Muscle of leg (tissue), 11 donors: Measurements from ENCODE around the gene COQ9. TPM values are rescaled to one million over a fixed set of nuclear protein-coding genes. Genes with fewer than 3 reads are reported as not detected.
A peak's percentile ranks its signal among the peaks of the same experiment; 100 is the strongest.

Experiments
- DNase-seq: peaks from one replicate; pipeline ENCODE4 v3.0.0; 2013
- H3K27ac ChIP-seq: one replicate; pipeline ENCODE4 v1.5.1; 2013; ENCODE audit warnings: mild to moderate bottlenecking, low read length, control low read depth
- H3K27me3 ChIP-seq: one replicate; pipeline ENCODE4 v1.6.1; 2013; ENCODE audit warnings: low read length; ENCODE audit not compliant: control insufficient read depth, insufficient read depth
- H3K36me3 ChIP-seq: one replicate; pipeline ENCODE4 v1.6.1; 2013; ENCODE audit warnings: low read length; ENCODE audit not compliant: control insufficient read depth, insufficient read depth
- H3K4me1 ChIP-seq: one replicate; pipeline ENCODE4 v1.6.1; 2013; ENCODE audit warnings: low read length; ENCODE audit not compliant: control insufficient read depth, insufficient read depth
- H3K4me3 ChIP-seq: one replicate; pipeline ENCODE4 v1.5.1; 2013; ENCODE audit warnings: low read length, control low read depth
- H3K9me3 ChIP-seq: replicated peaks from 2 replicates; pipeline ENCODE4 v1.6.1; 2013; ENCODE audit warnings: low read depth, low read length; ENCODE audit not compliant: control insufficient read depth
- WGBS: methylation state at CpG from one replicate; pipeline ENCODE4 v1.1.5; 2013; ENCODE audit warnings: missing lambda C conversion rate; ENCODE audit not compliant: insufficient coverage; 5-methylcytosine and 5-hydroxymethylcytosine counted together
- polyA plus RNA-seq, 8 donors: library from polyadenylated mRNA; unstranded; fragments of 120-200 nt; gene quantifications; one replicate each; pipeline versions ENCODE4 v1.2.1 to v1.2.3, GENCODE V29; 2013; ENCODE audit warnings: inconsistent platforms in 1 of 8, low replicate concordance in 1 of 8; ENCODE audit not compliant: insufficient read length in 8 of 8, insufficient read depth in 1 of 8
- total RNA-seq: library from RNA; stranded (reverse); fragments of 120-200 nt; gene quantifications from one replicate; pipeline ENCODE4 v1.2.4, GENCODE V29; 2013

The COQ9 gene
- total and polyA plus RNA-seq, 9 donors: 57.0 to 75.0 (median 67.4) TPM

DNA sequence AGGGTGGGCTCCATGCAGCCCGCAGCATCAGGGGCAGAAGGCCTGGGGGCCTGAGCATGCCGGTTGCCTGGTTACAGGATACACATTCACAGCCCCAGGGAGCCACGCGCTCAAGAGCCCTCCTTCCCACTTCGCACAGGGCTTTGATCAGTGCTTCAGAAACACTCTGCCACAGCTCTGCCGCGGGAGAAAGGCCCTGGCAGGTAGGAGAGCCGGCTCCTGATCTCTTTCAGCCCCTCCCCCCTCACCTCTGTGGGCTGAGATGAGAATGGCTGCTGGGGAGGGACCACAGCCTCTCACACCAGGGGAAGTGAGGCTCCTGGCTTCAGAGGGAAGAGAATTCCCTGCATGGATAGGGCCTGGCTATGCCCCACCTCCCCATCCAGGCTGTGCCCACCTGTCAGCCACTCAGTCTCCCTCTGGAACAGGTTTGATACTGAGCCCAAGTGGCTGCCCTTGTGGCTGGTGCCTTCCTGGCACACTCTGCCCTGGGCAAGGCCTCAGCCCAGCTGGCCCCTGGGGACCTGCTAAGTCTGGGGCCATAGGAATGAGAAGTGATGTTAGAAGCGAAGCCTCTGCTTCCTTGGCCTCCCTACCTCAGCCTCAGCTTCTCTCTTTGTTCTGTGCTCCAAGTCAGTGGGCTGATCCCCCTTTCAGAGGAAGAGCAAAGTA lies 30.4 kb downstream of the COQ9 start:
- DNase-seq: no peak
- Histone ChIP-seq H3K4me3 (no peak overlapping the region), H3K27me3 (peaks cover 5% of the 10 kb centered on the region), H3K36me3 (peaks cover 13% of the 10 kb centered on the region), H3K4me1 (peaks cover 41% of the 10 kb centered on the region), H3K27ac (no peak overlapping the region), H3K9me3 (no peaks in the 10 kb centered on the region)
- 37% methylated on average over 4 of the region's 9 CpGs for WGBS

DNA sequence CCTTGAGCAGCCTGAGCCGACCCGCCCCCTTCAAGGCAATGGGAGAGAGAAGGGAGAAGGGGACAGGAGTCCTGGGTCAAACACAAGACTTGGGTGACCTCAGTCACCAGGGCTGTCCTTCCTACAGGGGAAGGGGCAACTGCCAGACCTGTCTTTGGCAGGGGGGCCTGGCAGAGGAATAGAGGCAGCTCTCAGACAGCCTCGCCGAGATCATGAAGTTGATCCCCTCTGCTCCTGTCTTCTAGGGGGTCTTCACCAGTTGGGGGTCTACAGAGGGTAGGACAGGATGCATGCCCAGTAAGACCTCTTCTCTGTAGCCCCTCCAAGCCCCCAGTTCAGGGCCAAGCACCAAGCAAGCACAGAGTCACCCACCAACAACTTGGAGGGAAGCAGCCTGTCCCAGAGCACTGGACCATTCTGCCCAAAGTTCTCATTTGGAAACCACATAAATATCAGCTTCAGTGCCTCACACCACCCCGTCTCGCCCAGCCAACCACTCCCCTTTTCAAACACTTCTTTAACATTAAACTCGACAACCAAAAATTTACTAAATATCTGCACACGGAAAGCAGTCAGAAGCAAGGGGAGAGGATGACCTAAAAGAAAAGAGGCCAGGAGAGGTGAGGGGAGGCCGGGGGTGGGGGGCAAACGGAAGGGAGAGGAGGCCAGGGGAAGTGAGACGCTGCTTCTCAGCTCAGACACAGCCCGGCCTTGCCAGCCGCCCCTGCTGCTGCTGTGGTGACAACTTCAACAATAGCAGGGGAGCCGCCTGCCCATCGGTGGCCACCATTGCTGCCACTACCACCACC lies 31.3 kb downstream of the COQ9 start:
- H3K27ac ChIP-seq: no peak overlapping the region
- DNase-seq: peak; percentile 50
- peaks cover 5% of the 10 kb centered on the region for H3K36me3 ChIP-seq
- peak overlapping the region; percentile 50 for H3K4me3 ChIP-seq
- 24% methylated on average over 6 of the region's 15 CpGs for WGBS
- H3K9me3 ChIP-seq: no peaks in the 10 kb centered on the region
- peaks cover 41% of the 10 kb centered on the region for H3K4me1 ChIP-seq
- H3K27me3 ChIP-seq: peaks cover 5% of the 10 kb centered on the region

DNA sequence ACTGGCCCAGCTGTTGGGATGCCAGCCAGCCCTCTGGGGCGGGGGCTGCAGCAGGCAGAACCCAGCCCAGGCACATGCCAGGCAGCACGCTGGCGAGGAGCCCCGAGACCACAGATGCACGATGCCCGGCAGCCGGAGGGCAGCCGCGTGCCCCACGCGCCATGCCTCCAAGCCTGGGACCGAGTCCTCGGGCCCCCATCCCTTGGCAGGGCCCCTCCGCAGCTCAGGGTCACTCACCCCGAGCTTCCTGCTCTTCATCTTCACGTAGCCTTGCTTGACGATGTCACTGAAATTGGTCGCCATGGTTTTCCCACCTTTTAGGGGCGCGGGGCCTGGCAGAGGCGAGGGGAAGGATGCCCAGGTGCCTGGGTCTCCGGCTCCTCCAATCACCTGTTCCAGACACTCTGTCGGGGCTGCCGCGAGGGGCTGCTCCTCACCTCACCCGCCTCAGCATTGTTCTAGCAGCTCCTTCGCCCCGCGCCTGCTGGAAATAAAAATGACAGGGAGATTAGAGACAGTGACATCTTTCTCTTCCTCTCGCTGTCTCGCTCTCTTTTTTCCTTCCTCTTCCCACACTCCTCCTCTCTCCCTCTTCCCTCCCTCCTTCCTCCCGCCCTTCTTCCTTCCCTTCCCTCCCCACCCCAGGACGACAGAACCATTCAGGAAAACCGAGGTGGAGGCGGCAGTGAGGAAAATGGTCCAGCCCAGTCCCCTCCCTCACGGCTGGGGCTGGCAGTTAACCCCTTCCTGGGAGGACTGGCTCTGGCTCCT lies 32.1 kb downstream of the COQ9 start:
- WGBS: 2% methylated on average over 29 of the region's 36 CpGs
- peak; percentile 89 for DNase-seq
- H3K27me3 ChIP-seq: peaks cover 5% of the 10 kb centered on the region
- peaks cover 41% of the 10 kb centered on the region for H3K4me1 ChIP-seq
- H3K27ac ChIP-seq: peak overlapping the region; percentile 7
- H3K36me3 ChIP-seq: peaks cover 4% of the 10 kb centered on the region
- peak overlapping the region; percentile 50 for H3K4me3 ChIP-seq
- H3K9me3 ChIP-seq: no peaks in the 10 kb centered on the region

DNA sequence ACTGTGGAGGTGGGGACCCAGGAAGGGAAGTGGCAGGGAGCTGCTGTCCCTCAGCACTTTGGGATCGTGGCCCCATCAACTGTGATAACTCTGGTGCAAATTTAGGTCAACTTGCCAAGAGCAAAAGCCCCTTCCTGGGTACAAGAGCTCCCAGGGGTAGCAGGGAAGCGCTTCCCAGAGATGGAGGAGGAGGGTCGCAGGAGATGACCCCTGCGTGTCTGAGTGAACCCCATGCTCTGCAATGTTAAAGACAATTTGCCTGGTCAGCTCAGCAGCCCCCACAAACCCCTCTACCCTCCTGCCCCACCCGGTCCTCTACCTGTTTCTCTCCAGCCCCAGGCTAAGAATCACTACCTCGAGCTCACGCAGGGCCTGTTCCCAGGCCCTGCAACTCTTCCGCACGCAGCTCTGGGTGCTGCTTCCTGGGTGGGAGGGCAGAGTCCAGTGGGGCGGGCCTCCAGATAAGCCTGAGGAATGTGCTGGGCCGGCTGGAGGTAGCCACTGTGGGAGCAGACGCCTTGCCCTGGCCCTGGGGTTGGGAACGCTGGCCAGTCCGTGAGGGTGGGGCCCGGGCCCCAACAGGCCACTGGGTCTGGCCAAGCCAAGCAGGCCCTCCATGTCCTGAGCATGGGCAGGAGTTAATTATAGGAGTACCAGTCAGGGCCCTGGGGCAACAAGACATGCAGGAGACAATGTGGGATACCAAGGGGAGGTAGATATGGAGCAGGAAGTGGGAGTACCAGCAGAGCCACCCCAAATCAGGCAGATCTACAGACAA lies 32.9 kb downstream of the COQ9 start:
- peaks cover 44% of the 10 kb centered on the region for H3K4me1 ChIP-seq
- no peak for DNase-seq
- WGBS: 10% methylated on average over 7 of the region's 15 CpGs
- peaks cover 5% of the 10 kb centered on the region for H3K27me3 ChIP-seq
- H3K27ac ChIP-seq: no peak overlapping the region
- H3K4me3 ChIP-seq: peak overlapping the region; percentile 50
- no peaks in the 10 kb centered on the region for H3K36me3 ChIP-seq
- H3K9me3 ChIP-seq: no peaks in the 10 kb centered on the region

DNA sequence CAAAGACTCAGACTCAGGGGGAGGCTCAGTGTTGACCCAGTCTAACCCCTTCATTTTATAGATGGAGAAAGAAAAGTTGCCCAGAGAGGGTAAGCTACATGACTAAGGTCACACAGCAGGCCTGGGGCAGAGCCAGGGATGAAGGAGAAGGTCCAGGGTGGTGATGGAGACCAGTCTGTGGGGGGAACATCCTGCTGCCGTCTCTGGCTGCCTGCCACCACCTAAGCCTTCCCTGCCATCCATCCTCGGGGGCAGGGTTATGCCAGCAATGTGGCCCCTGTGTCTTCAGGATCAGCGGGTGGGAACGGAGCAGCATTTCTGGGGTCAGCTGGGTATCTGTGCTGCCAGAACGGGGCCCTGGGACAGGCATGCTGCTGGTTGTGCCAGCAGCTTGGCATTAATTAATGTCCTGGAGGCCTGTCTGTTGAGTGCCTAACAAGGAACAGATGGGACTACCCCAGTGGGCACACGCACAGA lies 33.5 kb downstream of the COQ9 start:
- H3K4me1 ChIP-seq: peaks cover 49% of the 10 kb centered on the region
- H3K4me3 ChIP-seq: no peak overlapping the region
- H3K27me3 ChIP-seq: peaks cover 10% of the 10 kb centered on the region
- WGBS: 60% methylated on average over 6 of the region's 6 CpGs
- no peaks in the 10 kb centered on the region for H3K9me3 ChIP-seq
- no peak for DNase-seq
- H3K36me3 ChIP-seq: no peaks in the 10 kb centered on the region
- H3K27ac ChIP-seq: no peak overlapping the region

DNA sequence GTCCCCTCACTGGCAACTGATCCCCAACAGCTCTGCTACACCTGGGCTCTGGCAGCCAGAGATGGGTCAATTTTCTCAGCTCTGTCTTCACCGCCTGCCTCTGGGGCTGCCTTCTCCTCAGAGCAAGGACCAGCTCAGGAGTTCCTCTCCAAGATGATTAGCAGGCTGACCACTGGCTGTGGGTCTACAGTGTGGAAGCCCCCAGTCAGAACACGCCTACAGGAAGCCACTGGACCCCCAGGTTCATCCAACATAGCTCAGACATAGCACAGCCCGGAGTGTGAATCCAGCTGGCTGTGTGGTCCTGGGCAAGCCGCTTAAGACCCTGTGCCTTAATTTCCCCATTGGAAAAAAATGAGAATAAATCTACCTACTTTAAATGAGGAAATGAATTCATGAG lies 34.1 kb downstream of the COQ9 start:
- Histone ChIP-seq H3K36me3 (no peaks in the 10 kb centered on the region), H3K4me1 (peaks cover 47% of the 10 kb centered on the region), H3K4me3 (no peak overlapping the region), H3K27me3 (peaks cover 12% of the 10 kb centered on the region), H3K27ac (no peak overlapping the region), H3K9me3 (no peaks in the 10 kb centered on the region)
- no peak for DNase-seq
- no CpG with 5 or more reads among the region's 4 CpGs for WGBS

DNA sequence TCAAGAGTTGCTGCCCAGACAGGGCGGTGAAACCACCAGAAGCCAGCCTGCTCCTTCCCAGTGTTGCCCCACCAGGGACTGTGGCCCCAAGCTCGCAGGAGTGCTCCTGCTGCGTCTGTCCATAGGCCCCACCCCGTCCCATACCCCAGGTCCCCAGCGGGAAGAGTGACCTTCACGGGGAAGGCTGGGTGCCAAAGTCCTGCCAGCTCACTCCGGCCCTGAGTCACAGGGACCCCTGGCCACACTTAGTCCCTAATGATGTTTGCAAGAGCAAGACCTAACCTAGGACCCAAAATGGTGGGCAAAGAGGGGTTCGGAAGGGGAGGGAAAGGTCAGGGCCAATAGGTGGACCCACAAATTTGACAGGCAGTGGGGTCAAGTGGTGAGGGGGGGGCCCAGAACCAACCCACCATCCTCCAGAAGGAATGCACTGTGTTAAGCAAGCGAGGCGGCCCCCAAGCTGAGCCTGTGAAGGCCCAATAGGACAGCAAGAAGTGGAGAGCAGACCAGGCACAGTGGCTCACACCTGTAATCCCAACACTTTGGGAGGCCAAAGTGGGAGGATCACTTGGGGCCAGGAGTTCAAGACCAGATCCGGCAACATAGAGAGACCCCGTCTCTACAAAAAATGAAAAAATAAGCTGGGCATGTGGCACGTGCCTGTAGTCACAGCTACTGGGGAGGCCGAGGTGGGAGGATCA lies 35.7 kb downstream of the COQ9 start:
- Histone ChIP-seq H3K4me1 (peaks cover 47% of the 10 kb centered on the region), H3K4me3 (no peak overlapping the region), H3K36me3 (no peaks in the 10 kb centered on the region), H3K27ac (no peak overlapping the region), H3K27me3 (peaks cover 12% of the 10 kb centered on the region), H3K9me3 (no peaks in the 10 kb centered on the region)
- DNase-seq: no peak
- WGBS: 94% methylated on average over 6 of the region's 14 CpGs

DNA sequence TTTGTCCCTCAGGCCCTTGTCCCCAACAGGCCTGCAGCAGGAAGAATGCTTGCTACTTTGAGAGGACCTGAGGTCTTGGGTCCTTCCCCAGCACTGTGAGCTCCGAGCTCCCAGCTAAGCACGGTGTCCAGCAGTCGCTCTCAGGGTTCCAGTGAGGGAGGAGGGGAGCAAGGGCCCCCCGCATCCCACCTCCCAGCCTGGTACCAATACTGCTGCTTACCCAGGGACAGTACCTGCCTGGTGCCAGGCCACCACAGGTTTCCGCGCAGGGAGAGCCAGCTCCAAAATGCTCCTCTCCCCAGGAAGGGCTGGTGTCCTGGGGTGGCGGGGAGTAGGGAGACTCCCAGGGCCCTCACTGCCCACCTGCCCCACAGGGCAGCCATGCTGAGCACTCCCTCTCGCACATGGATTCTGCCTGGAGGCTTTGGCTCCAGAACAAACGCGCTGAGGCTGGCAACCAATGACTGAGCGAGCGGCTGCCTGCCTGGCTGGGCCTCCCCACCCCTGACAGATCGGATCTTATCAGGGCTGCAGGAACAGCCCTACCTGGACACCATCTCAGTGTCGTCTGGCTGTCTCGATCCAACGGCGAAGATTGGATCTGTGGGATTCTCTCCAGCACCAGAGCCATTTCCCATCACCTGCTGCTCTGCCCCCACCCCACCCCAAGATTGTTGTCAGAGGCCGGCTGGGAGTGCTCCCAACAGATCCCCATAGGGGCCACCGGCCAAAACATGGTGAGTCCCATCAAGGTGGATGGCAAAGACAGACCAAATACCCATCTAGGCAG lies 36.6 kb downstream of the COQ9 start:
- Histone ChIP-seq H3K27me3 (peaks cover 12% of the 10 kb centered on the region), H3K36me3 (no peaks in the 10 kb centered on the region), H3K4me3 (no peak overlapping the region), H3K27ac (no peak overlapping the region), H3K9me3 (no peaks in the 10 kb centered on the region), H3K4me1 (peaks cover 39% of the 10 kb centered on the region)
- WGBS: 41% methylated on average over 11 of the region's 19 CpGs
- no peak for DNase-seq
